Astrocyte of the hippocampus (primary cell): ENCODE measurements around the gene TP53TG5.

ENCODE experiments used
- DNase-seq: peaks from one replicate; pipeline ENCODE4 v3.0.0; 2011; ENCODE audit warnings: low read depth, low spot score

Gene TP53TG5

DNA sequence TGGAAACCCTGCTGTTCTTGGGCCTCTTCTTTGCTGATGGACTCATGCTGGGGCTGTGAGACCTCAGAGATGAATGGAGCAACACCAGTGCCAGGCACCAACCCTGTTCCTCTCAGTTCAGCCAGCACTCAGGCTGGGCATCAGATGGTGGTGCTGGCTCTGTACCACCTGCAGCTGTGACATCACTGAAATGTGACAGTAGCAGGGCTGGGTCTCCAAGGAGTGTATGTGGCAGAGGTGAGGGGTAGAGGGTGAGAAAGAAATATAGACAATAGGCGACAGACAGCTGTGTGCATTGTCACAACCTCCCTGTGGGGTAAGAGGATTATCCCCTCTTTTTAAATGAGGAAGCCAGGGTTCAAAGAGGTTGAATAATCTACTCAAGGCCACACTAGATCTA, at the start of gene TP53TG5:
TP53TG5 (minus strand) TSS at position 135 of the 400 bp plus-strand sequence; CDS start at position 46, 89 bp downstream.
- no peak for DNase-seq

DNA sequence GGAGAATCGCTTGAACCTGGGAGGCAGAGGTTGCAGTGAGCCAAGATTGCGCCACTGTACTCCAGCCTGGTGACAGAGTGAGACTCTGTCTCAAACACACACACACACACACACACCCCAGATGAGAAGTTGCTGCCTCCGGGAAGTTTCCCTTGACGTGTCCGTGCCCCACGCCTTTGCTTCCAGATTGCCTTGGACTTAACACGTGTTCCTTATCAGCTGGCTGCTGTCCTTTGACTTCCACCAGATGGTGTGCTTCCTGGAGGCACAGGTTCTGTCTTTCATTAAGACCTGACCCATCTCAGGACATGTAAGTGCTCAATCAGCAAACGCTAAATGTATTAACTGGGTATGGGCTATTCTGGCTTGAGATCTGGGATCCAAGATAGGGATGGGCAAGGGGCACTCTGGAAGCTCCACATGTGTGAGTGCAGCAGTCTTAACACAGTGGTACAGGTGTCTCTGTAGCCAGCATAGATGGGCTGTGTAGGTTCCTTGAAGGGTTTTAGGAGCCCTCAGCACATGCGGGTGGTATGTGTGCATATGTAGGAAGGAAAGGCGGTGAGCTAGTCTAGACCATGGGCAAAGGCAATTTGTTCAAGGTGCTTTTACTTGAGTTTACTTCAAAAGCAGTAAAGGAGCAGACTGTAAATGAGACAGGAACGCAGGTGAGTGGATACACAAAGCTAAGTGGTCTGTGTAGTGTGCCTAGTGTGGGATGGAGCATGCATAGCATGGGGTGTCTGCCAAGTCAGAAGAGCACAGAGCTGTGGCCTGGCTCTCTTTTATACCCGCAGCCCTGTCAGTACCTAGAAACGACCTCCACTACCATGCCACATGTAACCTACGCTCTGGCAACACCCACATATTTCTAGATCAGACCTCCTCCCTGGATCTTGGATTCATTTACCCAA, 49.4 kb upstream of the TP53TG5 start:
- no peak for DNase-seq

DNA sequence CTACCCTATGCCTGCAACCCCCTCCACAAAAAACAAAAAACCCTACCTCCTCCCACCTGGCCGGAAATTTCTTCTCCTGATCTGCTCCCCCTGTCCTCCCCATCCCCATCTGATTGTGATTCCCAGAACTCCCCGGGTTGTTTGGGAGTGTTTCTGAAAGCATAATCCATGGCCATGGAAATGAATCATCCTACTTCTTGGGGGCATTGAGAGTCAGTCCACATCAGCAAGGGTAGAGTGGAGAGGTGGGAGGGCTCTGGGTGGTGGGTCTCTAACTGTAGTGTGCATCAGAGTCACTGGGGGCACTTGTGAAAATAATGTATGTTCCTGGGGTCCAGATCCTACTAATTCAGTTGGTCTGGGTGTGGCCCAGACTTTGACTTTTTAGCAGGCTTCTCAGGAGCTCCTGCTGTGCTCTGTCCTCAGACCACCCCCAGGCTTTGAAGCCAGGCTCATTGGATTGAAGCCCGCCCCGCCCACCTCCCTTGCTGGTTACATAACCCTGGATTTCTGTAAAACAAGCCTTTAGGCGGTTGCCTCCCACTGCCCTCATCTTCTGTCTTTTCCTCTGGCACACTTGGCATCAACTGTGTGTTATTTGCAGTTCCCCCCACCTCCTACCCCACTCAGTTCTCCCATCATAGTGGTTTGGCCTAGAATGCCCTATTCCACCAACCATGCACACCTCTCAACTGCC, 48.3 kb upstream of the TP53TG5 start:
- no peak for DNase-seq

DNA sequence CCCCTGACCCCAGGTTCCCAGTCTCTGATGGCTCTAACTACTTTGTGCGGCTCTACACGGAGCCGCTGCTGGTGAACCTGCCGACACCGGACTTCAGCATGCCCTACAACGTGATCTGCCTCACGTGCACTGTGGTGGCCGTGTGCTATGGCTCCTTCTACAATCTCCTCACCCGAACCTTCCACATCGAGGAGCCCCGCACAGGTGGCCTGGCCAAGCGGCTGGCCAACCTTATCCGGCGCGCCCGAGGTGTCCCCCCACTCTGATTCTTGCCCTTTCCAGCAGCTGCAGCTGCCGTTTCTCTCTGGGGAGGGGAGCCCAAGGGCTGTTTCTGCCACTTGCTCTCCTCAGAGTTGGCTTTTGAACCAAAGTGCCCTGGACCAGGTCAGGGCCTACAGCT, 47.4 kb upstream of the TP53TG5 start:
- no peak for DNase-seq

DNA sequence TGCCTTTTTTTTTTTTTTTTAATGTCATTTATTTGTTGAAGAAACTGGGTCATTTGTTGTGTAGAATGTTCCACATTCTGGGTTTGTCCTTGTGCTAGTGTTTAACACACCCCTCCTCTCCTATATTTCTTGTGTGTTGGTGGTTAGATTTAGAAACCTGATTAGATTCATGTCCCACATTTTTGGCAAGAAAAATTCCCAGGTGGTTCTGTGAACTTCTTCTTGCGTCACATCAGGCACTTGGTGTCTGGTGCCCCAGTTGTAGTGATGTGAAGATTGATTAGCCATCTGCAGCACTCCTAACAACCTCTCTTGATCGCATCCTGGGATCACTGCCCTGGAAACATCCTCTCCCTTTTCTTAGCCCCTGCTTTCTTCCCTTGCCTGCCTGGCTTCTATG, 45.6 kb upstream of the TP53TG5 start:
- DNase-seq, result no peak

DNA sequence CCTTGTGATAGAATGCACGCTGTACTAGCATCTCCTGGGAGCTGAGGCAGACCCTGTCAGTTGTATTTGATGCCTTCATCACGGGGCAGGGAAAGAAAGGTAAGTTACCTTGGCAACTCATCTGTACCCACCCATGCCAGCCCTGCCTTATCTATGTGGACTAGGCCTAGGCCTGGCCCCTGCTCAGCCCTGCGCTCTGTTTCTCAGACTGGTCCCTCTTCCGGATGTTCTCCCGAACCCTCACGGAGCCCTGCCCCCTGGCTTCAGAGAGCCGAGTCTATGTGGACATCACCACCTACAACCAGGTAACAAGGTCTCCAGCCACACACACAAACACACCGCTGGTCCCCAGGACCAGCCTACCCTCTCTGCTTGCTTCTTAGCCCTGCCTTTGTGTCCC, 42.0 kb upstream of the TP53TG5 start:
- no peak for DNase-seq

DNA sequence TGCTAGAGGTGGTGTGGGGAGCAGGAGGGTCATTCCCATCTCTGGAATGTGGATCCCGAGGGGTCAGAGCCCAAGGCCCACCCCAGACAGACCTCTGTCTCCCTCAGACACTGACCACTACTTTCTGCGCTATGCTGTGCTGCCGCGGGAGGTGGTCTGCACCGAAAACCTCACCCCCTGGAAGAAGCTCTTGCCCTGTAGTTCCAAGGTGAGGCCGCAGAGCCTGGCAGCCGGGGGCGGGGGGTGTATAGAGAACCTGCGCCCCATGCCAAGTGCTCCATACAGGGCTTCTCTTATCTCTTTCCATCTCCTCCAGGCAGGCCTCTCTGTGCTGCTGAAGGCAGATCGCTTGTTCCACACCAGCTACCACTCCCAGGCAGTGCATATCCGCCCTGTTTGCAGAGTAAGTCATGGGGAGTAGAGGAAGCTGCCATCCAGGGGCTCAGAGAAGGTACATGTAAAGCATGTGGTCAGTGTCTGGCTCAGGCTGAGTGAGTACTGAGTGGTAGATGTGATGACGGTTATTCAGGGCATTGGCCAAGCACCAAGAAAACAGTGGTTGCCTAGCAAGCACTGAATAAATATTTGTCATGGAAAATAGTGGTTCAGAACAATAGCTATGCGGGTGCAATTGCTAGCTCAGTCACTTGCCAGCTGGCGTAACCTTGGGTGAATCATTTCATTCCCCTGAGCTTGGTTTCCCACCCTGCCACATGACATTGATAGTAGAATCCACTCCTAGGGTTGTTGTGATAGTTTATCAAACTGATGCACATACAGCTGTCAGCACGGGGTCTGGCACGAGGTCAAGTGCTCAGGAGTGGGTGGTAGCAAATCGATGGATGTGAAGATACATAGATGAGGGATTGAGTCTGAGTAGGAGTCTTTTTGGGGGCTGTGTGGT, 41.3 kb upstream of the TP53TG5 start:
- peak; percentile 98 for DNase-seq

DNA sequence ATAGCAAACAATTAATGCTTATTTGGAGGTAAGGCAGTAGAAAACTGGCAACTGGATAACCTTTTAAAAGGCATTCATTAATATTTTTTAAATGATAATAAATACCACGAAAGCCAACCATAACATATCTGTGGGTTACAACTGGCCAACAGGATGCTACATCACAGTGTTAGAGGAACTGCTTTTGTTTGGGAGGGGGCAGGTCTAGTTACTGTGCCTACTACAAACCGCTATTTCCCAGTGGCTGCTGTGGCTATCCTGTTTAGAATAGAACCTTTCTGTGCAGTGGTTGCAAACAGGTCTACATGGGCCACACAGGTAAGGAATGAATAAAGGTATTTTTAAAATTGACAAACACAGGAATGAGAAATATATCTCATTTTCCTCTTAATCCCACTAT, 38.8 kb upstream of the TP53TG5 start:
- DNase-seq, result no peak

DNA sequence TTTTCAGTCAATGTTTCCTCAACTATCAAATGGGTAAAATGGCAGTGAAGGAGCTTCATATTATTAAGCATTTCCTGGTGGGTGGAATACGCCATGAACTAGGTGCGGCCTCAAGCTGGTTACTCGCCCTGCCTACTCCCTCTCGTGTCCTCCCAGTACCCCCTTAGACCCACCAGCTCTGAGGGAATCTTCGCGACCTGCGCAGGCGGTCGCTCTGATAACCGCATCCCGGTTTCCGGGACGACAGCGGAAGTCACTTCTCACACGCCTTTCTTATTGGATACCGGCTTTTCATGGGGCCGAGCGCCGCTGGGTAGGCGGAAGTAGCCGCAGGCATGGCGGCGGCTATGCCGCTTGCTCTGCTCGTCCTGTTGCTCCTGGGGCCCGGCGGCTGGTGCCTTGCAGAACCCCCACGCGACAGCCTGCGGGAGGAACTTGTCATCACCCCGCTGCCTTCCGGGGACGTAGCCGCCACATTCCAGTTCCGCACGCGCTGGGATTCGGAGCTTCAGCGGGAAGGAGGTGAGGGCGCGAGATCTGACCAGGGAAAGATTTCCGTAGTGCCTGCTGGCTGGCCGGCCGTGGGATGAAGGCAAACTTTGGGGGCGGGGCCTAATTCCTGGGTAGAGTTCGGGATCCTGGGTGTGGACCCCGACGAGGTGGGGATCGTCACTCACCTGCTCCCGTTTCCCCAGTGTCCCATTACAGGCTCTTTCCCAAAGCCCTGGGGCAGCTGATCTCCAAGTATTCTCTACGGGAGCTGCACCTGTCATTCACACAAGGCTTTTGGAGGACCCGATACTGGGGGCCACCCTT, 37.9 kb upstream of the TP53TG5 start, which contains the start of gene PIGT:
PIGT (plus strand) TSS at position 320 of the 816 bp plus-strand sequence; CDS start at position 336, 16 bp downstream.
- peak; percentile 90 for DNase-seq

DNA sequence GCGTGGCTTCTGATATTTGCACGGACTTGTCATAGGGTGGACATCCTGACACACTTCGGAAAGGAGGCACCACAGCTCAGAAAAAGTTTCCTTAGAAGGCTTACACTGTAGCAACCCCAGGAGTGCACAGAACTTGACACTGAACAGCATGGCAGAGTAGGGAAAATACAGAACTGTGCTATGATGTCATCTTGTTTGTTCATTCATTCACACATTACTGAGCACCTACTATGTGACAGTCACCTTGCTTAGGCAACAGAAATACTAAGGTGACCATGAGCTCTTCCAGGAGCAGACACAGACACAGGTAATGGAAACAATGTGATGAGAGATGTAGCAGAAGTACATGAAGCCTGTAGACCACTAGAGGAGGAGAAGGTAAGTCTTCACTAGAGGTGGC, 35.4 kb upstream of the TP53TG5 start:
- no peak for DNase-seq

DNA sequence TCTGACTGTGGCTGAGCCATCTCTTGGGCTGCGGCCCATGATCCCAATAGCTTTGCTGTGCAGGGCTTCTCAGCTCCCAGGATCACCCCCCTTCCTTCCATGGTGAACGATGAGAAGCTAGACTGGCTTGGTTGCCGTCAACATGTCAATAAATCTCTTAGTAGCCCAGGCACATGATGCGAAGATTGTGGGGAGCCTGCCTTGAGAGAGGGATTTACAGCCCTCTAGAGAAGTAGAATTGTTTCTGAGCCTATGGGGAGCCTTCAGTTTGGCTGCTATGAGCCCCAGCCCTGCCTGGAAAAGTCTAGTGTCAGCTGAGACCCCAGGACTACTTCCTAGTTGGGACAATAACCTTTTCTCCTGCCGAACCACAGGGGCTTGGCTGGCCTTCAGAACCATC, 34.5 kb upstream of the TP53TG5 start:
- no peak for DNase-seq

DNA sequence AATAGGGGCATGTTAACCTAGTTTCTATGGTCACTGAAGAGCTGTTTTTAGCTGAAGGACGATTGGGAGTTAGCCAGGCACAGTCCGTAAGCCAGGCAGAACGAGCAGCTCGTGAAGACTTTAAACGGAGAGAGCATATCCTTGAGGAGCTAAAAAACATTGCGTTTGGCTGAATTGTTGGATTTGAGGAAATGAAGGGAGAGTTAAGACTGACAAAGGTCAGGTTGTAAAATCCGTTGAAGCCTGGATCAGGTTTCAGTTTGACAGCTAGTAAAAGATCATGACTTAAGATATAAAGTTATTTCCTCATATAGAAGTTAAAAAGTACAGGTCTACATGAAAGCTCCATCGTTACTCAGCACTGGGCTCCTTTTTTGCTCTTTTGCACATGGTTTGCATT, 32.8 kb upstream of the TP53TG5 start:
- DNase-seq, result no peak

DNA sequence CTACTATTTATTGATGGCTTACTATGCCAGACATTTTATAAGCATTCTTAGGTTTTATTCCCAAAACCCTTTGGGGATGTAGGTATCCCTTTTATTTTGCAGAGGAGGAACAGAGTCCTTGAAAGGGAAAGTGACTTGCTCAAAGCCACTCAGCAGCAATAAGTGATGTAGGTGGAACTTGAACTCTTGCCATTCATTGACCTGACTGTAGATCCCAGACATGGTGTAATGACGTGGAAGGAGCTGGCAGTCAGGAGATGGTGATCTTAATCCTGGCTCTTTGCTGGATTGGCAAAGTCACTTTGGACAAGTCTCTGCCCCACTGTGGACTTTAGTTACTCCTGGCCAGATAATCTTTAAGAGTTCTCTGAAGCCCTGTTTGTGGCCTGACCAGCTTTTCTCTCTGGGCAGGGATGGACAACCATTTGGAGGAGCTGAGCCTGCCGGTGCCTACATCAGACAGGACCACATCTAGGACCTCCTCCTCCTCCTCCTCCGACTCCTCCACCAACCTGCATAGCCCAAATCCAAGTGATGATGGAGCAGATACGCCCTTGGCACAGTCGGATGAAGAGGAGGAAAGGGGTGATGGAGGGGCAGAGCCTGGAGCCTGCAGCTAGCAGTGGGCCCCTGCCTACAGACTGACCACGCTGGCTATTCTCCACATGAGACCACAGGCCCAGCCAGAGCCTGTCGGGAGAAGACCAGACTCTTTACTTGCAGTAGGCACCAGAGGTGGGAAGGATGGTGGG, 31.6 kb upstream of the TP53TG5 start:
- no peak for DNase-seq

DNA sequence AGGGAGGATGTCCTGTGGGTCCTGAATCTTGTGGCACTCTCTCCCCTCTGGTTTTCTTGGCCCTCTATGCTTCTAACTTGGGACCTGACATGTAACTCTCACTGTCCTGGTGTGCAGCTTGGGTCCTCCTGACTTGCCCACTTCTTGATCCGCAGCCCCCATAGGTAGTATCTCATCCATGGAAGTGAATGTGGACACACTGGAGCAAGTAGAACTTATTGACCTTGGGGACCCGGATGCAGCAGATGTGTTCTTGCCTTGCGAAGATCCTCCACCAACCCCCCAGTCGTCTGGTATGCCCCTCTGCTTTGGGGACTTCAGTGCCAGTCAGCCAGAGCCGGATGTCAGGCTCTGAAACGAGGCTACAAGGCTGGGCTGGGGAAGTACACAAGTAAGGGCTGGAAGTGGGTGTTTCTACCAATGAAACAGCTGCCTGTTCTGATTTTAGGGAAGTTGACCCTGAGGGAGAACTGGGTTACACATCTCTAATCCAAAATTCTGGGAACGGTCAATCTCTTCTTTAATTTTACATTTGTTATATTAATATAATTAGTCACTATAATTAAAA, 30.6 kb upstream of the TP53TG5 start:
- no peak for DNase-seq

DNA sequence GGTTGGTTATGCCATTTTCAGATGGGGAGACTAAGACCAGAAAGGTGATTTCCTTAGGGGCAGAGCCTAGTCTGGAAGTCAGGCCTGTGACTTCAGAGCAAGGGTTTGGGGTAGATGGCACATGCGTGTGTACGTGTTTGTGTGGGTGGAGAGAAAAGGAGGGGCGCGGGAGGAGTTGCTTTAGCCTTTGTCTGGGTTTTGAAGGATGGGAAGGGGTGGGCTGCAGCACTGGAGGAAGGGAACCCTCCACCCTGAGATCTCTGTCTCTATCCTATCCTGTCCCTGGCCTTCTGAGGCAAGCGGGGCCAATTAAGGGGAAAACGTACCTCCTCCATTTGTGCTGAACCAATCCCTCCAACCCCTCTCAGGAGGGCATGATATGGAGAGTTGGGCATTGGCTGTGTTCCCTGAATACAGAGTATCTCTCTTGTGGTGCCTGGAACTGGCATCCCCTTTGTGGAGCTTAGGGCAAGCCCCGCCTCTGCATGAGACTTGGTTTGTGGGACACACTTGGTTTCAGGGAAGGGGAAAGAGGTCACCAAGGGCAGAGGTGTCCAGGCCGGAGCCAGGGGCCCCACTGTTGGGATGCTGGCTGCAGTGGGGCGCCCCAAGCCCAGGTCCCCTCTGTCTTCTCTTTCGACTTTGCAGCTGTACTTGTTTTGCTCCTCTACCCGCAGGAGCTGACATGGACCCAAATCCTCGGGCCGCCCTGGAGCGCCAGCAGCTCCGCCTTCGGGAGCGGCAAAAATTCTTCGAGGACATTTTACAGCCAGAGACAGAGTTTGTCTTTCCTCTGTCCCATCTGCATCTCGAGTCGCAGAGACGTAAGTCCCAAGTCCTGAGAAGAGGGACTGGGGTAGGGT, 29.9 kb upstream of the TP53TG5 start, which contains the start of gene DBNDD2:
DBNDD2 (plus strand) TSS at position 507 of the 863 bp plus-strand sequence; CDS start at position 686, 179 bp downstream.
- no peak for DNase-seq

DNA sequence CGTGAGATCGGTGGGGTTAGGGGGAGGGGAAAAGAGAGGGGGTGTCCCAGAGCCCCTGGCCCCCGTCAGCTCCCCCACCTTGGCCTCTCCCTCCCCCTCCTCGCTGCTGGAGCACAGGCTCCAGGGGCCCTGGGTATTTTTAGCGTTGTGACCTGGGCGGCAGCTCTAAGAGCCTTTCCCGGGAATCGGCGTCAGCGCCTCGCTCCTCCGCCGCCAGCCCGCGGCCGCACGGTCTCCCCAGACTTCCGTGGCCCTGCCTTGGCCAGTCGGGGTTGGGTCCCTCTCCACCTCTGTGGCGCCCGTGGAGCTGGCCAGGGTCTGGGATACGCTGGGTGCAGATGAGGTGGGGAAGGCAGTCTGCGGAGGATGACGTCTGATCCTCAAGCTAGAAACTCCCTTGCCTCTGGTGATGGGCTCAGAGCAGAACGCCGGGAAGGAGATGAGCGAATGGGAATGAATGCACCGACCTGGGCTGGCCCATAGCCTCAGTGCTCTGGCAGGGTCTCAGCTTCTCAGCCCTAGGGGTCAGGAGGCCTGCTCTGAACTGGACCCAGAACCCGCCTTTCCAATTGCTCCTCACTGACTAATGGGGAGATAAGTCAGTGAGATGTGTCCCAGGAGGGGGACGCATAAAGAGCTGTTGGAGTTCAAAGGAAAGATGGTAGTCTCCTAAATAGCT, 29.1 kb upstream of the TP53TG5 start:
- DNase-seq, result peak; percentile 51

DNA sequence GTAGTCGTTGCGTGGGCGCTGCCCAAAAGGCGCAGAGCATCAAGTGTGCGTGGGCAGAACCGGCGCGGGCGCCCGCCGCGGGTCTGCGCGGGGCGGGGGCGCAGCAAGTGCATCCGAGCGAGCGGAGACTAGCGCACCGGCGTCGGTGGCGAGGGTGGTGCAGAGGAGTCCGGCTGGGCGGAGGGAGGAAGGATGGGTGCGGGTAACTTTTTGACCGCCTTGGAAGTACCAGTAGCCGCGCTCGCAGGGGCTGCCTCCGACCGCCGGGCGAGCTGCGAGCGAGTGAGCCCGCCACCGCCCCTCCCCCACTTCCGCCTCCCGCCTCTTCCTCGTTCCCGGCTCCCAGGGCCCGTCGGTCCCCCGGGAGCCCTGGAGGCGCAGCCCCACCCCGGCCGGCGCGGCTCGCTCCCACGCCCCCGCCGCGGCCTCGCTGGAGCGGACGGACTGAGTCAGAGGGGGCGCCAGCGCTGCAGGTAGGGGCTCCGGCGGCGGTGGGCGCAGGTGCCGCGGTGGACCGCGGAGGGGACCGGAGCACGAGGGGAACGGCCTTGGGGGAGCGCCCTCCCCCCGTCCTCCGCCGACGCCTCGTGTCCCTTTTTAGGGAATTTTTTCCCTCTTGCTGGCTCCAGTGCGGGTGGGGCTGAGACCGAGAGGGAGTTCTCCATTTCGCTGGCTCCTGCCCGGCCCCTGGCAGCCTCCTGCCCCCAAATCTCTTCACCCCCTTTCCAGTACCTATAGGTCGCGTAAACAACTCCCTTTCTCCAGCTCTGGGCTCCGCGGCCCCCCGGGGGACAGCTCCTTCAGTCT, 28.3 kb upstream of the TP53TG5 start:
- DNase-seq, result peak; percentile 52
